ENCODE measurements around the gene MEX3D.

DNA sequence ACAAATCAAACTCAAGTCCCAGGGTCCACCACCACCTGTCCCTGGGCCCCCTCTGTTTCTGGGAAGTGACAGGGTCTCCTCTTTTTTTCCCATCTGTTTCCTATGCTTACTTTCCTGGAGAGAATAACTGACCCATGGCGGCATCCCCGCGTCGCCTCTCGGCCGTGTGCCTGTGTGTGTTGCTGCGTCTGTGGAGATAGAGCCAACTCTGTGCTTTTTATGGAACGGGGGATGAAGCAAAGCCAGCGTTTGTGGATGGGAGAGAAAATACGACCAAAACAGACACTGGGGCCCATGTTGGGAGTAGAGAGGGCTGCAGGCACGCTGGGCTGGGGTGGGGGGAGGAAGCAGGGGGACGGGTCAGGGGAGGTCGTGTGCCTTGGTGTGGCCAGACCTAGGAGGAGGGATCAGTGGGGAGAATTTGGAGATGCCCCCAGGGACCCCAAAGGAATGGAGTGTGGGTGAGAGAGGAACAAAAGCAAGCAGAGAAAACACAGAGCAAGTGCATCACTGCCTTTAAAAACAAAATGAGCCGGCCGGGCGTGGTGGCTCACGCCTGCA, 27.7 kb downstream of the MEX3D start:
- TF ChIP-seq CTCF (IDR thresholded peaks at IDR 0.05; ENCODE audit: poor library complexity) (no peak), EZH2phosphoT487 (IDR thresholded peaks at IDR 0.05; ENCODE audit: low read depth, severe bottlenecking, unreplicated experiment) (no peak)

Data from hepatocyte (in vitro differentiated cells).